Measurements from ENCODE around the gene MAK. TPM values are rescaled to one million over a fixed set of nuclear protein-coding genes. Genes with fewer than 3 reads are reported as not detected.

The MAK gene
- total RNA-seq, 1 experiment from 2014 or later = 0.22 TPM

DNA sequence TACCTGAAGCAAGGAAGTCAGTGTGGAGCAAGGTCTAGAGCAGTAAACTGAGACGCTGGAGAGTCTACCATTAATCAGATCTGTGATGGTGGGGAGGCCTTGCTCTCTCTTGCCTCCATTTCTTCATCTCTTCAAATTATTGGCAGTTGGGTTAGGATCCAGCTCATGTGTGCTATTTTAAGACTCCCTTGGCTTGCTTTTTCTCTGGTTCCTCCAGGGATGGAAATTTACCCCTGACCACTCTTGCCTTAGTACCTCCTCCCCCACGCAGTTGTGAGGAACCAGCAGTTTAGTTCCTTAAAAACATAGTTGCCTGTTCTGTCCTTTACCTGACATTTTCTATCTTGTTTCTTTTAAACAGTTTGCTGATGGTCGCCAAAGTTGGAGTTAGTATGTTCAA, 108.1 kb downstream of the MAK start (continued):
- TF ChIP-seq MAX (IDR thresholded peaks at IDR 0.05) (no peak), FOSL1 (IDR thresholded peaks at IDR 0.05; ENCODE audit: low read depth) (no peak)

DNA sequence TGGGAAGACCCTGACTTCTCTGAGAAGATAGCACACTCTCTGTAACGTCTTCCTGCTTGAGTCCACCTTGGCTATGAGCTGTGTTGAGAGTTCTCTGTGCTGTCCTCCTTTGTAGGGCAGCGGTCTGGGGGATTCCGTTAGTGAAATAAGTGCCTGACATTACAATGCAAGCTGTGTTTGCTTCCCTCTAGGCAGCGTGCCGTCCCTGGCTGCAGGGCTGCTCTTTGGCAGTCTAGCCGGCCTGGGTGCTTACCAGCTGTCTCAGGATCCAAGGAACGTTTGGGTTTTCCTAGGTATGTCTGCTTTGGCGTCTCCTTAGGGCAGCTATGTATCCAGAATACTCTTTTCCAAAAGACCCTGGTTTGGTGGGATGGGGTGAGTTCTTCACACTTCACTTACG, 112.6 kb downstream of the MAK start:
- ChIA-PET RAD21 (ENCODE audit: low non-redundant PET in 1 of 2, low total read pairs in 2 of 2, uncharacterized antibody in 2 of 2, unreplicated experiment in 2 of 2) (no interaction called here), POLR2A (no interaction called here), CTCF (no interaction called here)
- ATAC-seq = no peak
- H3K9me3 ChIP-seq (ENCODE audit: control insufficient read depth in 1 of 2, insufficient read depth in 1 of 2, low read depth in 1 of 2, low read length in 2 of 2) = no peaks in the 10 kb centered on the region
- no peak overlapping the region for H3K27ac ChIP-seq (ENCODE audit: low read depth, low read length)
- H3K9me2 ChIP-seq (ENCODE audit: insufficient read depth) = no peaks in the 10 kb centered on the region
- no peak for DNase-seq (ENCODE audit: low read depth, low spot score)
- H3K9ac ChIP-seq (ENCODE audit: low read length) = no peak overlapping the region
- H3K27me3 ChIP-seq (ENCODE audit: insufficient read depth, low read length) = no peaks in the 10 kb centered on the region
- no TSS peak for BruUV-seq (replicated peaks)
- H2AFZ ChIP-seq (ENCODE audit: low read depth, low read length, poor library complexity, severe bottlenecking) = no peak overlapping the region
- H3K4me1 ChIP-seq (ENCODE audit: control insufficient read depth in 1 of 2, insufficient read depth in 2 of 2, low read length in 2 of 2) = peaks cover 12 to 21% of the 10 kb centered on the region in 2 experiments; a peak in 3 of 4 replicates
- H3K4me3 ChIP-seq (replicated peaks in 1 of 2; ENCODE audit: low read depth in 1 of 2, low read length in 2 of 2) = no peak overlapping the region
- H4K20me1 ChIP-seq (ENCODE audit: insufficient read depth) = no peaks in the 10 kb centered on the region
- intact Hi-C loops (cut with micrococcal nuclease) = no loop called here
- peaks cover 6 to 9% of the 10 kb centered on the region in 2 experiments; a peak in 2 of 4 replicates for H3K36me3 ChIP-seq (ENCODE audit: control insufficient read depth in 1 of 2, insufficient read depth in 2 of 2, low read length in 2 of 2)
- H3K4me2 ChIP-seq (ENCODE audit: low read length) = no peak overlapping the region
- TF ChIP-seq SRF (IDR thresholded peaks at IDR 0.05; ENCODE audit: low read depth) (no peak), TCF7L2 (IDR thresholded peaks at IDR 0.05; ENCODE audit: borderline replicate concordance, extremely low read depth, insufficient read depth, insufficient read length) (no peak), FOSL1 (IDR thresholded peaks at IDR 0.05; ENCODE audit: low read depth) (no peak), POLR2AphosphoS5 (IDR thresholded peaks at IDR 0.05; ENCODE audit: low read depth, low read length) (no peak), ZFX (IDR thresholded peaks at IDR 0.05) (no peak), JUND (IDR thresholded peaks at IDR 0.05) (no peak), POLR2A (IDR thresholded peaks at IDR 0.05; ENCODE audit: borderline replicate concordance, extremely low read depth, insufficient read depth, insufficient read length) (no peak)
- TF ChIP-seq, protein P1, sequence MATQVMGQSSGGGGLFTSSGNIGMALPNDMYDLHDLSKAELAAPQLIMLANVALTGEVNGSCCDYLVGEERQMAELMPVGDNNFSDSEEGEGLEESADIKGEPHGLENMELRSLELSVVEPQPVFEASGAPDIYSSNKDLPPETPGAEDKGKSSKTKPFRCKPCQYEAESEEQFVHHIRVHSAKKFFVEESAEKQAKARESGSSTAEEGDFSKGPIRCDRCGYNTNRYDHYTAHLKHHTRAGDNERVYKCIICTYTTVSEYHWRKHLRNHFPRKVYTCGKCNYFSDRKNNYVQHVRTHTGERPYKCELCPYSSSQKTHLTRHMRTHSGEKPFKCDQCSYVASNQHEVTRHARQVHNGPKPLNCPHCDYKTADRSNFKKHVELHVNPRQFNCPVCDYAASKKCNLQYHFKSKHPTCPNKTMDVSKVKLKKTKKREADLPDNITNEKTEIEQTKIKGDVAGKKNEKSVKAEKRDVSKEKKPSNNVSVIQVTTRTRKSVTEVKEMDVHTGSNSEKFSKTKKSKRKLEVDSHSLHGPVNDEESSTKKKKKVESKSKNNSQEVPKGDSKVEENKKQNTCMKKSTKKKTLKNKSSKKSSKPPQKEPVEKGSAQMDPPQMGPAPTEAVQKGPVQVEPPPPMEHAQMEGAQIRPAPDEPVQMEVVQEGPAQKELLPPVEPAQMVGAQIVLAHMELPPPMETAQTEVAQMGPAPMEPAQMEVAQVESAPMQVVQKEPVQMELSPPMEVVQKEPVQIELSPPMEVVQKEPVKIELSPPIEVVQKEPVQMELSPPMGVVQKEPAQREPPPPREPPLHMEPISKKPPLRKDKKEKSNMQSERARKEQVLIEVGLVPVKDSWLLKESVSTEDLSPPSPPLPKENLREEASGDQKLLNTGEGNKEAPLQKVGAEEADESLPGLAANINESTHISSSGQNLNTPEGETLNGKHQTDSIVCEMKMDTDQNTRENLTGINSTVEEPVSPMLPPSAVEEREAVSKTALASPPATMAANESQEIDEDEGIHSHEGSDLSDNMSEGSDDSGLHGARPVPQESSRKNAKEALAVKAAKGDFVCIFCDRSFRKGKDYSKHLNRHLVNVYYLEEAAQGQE (IDR thresholded peaks at IDR 0.05; ENCODE audit: low read depth) = no peak
- H3K79me2 ChIP-seq (ENCODE audit: insufficient read depth, low read length) = peaks cover 12% of the 10 kb centered on the region
